ACHN (cell line): ENCODE results near the gene SULT4A1.

Source experiments
- DNase-seq: peaks from one replicate; pipeline ENCODE4 v3.0.0-alpha.2; 2015
- in situ Hi-C: cut with HindIII; loops from 2 replicates; pipeline ENCODE4 v1.10.0; 2017; ENCODE audit warnings: low sequenced_read_pairs, low pct_ligation_motif_present, low pct_unique_long_range_greater_than_20kb

The SULT4A1 gene

GRCh38 chr22:43835736-43836135, 26.6 kb downstream of the SULT4A1 start:
- no peak for DNase-seq
- in situ Hi-C loops: no loop called here

- in situ Hi-C loops: no loop called here
- no peak for DNase-seq
Measured at GRCh38 chr22:43835166-43835565, 27.1 kb downstream of the SULT4A1 start.

DNA sequence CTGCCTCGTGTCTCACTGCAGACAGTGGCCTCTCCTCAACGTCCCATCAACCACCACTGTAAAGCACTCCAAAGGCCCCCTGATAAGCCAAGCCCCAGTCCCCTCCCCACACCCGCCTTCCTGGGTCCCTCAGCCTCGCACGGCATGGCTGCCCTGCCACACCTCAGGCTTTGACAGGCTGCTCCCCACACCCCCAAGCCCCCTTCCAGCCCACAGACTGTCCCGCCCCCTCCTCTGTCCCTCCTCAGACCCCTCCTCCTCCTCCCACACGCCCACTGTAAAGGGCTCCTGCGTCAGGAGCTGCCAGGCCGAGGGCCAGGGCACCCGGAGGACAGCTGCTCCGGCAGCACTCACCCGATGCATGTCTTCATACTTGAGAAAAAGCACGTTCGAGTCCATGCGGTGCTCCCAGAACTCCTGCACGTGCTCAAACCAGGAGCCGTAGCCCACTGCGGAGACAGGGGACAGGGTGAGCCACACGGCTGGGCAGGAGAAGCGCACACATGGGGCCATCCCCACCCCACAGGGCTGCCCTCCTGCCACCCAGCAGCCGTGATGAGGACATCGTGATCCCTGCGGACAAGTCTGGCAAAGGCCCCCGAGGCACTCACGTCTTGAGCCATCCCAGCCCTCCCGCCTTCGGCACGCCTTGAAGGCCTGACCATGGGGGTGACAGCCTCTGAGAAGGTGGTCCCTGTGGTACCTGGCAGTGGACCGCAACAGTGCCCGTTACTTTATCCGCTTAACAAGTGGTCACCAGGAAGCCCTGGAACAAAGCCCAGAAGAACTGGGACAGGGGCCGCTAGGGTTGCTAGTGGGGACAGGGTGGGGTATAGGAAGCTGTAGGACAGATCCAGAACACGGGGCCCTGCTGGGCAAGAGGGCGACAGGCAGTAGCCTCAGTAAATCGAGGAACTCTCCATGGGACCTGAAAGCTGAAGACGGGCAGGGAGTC, 28.8 kb downstream of the SULT4A1 start:
- in situ Hi-C loops: no loop called here
- no peak for DNase-seq

DNA sequence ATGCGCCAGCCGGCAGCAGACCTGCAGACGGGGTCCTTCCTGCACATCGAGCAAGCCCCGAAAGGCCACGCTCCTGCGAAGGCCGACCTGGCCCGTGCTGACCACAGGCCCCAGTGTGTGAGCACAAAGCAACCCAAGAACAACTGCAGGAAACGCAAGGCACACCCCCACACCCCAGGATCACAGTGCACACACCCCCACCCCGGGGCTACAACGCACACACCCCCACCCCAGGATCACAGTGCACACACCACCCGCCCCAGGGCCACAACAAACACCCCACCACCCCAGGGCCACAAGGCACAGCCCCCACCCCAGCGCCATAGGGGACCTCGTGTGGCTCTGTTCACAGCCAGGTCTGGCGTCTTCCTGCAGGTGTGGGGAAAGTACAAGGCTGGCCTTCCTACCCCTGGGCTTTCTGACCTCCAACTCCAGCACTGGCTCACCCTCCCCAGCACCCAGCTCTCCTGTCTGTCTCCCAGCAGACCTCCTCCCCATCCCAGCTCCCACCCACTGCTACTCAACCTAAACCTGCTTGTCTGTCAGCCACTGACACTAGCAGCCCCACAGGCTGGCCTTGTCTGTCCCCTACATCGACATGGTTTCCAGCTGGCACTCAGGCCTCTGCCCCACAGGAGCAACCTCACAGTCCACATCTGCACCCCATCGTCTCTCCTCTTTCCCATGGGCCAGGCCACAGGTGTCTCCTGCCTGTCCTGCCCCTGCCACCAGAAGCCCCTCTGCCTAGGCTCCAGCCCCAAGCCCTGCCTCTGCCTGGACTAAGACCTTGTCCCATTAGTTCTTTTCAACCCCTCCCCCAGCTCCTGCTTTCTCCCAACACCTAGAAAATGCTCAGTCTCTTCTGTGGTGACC, 29.7 kb downstream of the SULT4A1 start:
- DNase-seq: no peak
- in situ Hi-C loops: no loop called here

GRCh38 chr22:43831561-43832392, 30.5 kb downstream of the SULT4A1 start:
- in situ Hi-C loops: no loop called here
- DNase-seq: no peak

GRCh38 chr22:43830931-43831560, 31.3 kb downstream of the SULT4A1 start:
- in situ Hi-C loops: no loop called here
- no peak for DNase-seq

GRCh38 chr22:43829904-43830851, 32.1 kb downstream of the SULT4A1 start:
- DNase-seq: no peak
- in situ Hi-C loops: no loop called here

DNA sequence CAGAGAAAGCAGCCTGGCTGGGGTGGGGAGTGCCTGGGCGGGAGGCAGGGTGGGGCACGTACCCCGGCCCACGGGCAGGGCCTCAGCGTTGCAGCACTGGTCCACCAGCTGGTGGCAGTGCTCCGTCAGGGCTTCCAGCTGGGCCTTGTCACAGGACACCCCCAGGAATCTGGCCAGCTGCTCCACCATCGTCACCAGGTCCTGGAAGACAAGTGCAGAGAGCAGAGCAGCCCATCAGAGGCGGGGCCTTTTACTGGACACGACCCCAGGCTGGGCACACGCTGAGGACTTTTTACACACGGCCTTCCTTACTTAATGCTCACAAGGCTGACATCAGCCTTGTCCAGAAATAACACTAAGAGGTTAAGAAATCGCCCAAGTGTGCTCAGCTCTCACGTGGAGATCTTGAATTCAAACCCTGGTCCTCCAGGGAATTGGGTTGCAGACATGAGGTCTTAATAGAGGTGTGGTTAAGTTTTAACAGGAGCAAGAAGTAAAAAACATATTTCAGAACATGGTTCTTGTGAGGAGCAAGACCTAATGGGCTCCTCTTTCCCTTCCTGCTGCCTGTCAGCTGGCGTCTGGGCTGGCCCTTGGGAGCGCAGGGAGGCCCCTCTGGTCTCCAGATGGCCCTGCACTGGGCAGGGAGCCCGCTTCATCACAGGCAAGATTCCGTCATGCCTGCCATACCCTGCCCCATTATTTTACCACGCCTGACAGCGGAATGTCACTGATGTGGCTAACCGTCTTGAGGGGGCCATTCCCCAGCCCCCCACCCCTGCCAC, 33.1 kb downstream of the SULT4A1 start:
- in situ Hi-C loops: no loop called here
- DNase-seq: no peak

DNA sequence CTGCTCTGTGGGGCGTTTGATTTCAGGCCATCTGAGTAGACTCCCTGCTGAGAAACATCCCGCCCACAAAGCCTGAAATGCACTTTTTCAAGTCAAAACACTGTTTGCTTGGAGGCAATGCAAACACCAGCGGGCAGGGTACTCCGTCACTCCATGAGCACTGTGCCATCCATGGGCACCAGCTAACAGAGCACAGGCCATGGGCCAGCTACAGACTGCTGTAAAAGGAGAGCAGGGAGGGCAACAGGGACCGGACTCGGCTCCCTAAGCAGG, 33.7 kb downstream of the SULT4A1 start:
- no peak for DNase-seq
- in situ Hi-C loops: no loop called here

- DNase-seq: peak; percentile 19
- in situ Hi-C loops: no loop called here
Measured at GRCh38 chr22:43827926-43828724, 34.2 kb downstream of the SULT4A1 start.

- DNase-seq: no peak
- in situ Hi-C loops: no loop called here
Measured at GRCh38 chr22:43827003-43827735, 35.1 kb downstream of the SULT4A1 start.

GRCh38 chr22:43826142-43827002, 35.9 kb downstream of the SULT4A1 start:
- in situ Hi-C loops: no loop called here

GRCh38 chr22:43825651-43826050, 36.7 kb downstream of the SULT4A1 start:
- in situ Hi-C loops: no loop called here
- DNase-seq: no peak

More at GRCh38 chr22:43826142-43827002, 35.9 kb downstream of the SULT4A1 start:
- DNase-seq: peak; percentile 64

- in situ Hi-C loops: no loop called here
- no peak for DNase-seq
Measured at GRCh38 chr22:43824724-43825420, 37.4 kb downstream of the SULT4A1 start.
